Esophagus muscularis mucosa (tissue), 4 donors: ENCODE measurements around the gene FOXK1. TPM values are rescaled to one million over a fixed set of nuclear protein-coding genes. Genes with fewer than 3 reads are reported as not detected.

Source experiments
- DNase-seq: peaks from one replicate; pipeline ENCODE4 v3.0.0-alpha.2; 2017; ENCODE audit errors: extremely low spot score
- H3K27ac ChIP-seq, 4 donors: fragments of 200-600 bp; sonication (generic); replicated peaks in 1 of 4; 1 replicate in 3 of 4; 2 replicates in 1 of 4; pipeline ENCODE4 v1.5.1; 2016 to 2019; ENCODE audit warnings: mild to moderate bottlenecking in 1 of 4
- H3K27me3 ChIP-seq, 4 donors: fragments of 200-600 bp; sonication (generic); one replicate each; pipeline versions ENCODE4 v1.5.1 to v1.6.0; 2016 to 2019
- H3K36me3 ChIP-seq, 4 donors: fragments of 200-600 bp; sonication (generic); one replicate each; pipeline ENCODE4 v1.5.1; 2016 to 2019
- H3K4me1 ChIP-seq, 4 donors: fragments of 200-600 bp; sonication (generic); one replicate each; pipeline ENCODE4 v1.5.1; 2016 to 2019
- H3K4me3 ChIP-seq, 4 donors: fragments of 200-600 bp; sonication (generic); 1 replicate in 2 of 4; 2 replicates in 2 of 4; pipeline ENCODE4 v1.5.1; 2016 to 2019; ENCODE audit warnings: mild to moderate bottlenecking in 4 of 4, moderate library complexity in 1 of 4
- H3K9me3 ChIP-seq, 4 donors: fragments of 200-600 bp; sonication (generic); 1 replicate in 3 of 4; 2 replicates in 1 of 4; pipeline ENCODE4 v1.5.1; 2016 to 2019
- CTCF ChIP-seq, 3 experiments: fragments of 200-600 bp in 2 of 3; fragments of 450-650 bp in 1 of 3; sonication (generic) in 2 of 3; IDR thresholded peaks; one replicate each; pipeline ENCODE4 v1.5.1; 2017 to 2019; ENCODE audit warnings: antibody characterized with exemption in 3 of 3, mild to moderate bottlenecking in 2 of 3, moderate library complexity in 1 of 3
- EP300 ChIP-seq: sonication (generic); formaldehyde crosslinking; IDR thresholded peaks from one replicate; pipeline ENCODE4 v1.6.1; 2017; ENCODE audit warnings: antibody characterized with exemption
- POLR2A ChIP-seq: fragments of 450-650 bp; IDR thresholded peaks from one replicate; pipeline ENCODE4 v1.6.1; 2017; ENCODE audit warnings: antibody characterized with exemption, moderate library complexity, mild to moderate bottlenecking, low read depth
- POLR2AphosphoS5 ChIP-seq, 2 donors: sonication (generic); formaldehyde crosslinking; IDR thresholded peaks; one replicate each; pipeline ENCODE4 v1.6.1; 2017; ENCODE audit warnings: antibody characterized with exemption in 2 of 2
- WGBS: methylation state at CpG from one replicate; pipeline ENCODE4 v1.1.5; 2018; 5-methylcytosine and 5-hydroxymethylcytosine counted together
- intact Hi-C: fragments of 100-400 bp; cut with DNase I; formaldehyde crosslinking; loops from one replicate; pipeline ENCODE4 v1.15.1; 2023
- total RNA-seq, 4 donors: library from RNA; depleted of rRNA; stranded (reverse); fragments of >200 nt; gene quantifications; one replicate each; pipeline versions ENCODE4 v1.1.0 to v1.2.1, GENCODE V29; 2016

FOXK1 gene
- total RNA-seq, 4 donors from 2014 or later, result 23.4 to 46.1 (median 36.3) TPM

- intact Hi-C loops, result no loop called here
- peaks cover 54 to 91% (median 72%) of the 10 kb centered on the region in 4 donors for H3K36me3 ChIP-seq
- H3K27me3 ChIP-seq, result no peaks in the 10 kb centered on the region
- no peak overlapping the region for H3K27ac ChIP-seq
- peaks cover 0 to 35% (median 31%) of the 10 kb centered on the region in 4 donors for H3K4me1 ChIP-seq
- TF ChIP-seq POLR2A (no peak), POLR2AphosphoS5 (IDR thresholded peaks at IDR 0.05) (no peak), CTCF (IDR thresholded peaks at IDR 0.05) (no peak), EP300 (no peak)
- no peaks in the 10 kb centered on the region for H3K9me3 ChIP-seq
- H3K4me3 ChIP-seq, result no peak overlapping the region
- 96% methylated on average over 24 of the region's 32 CpGs for WGBS
- DNase-seq, result no peak
These were observed 81.1 kb downstream of the FOXK1 start for GRCh38 chr7:4763091-4763793.

GRCh38 chr7:4763794-4764185 lies 81.7 kb downstream of the FOXK1 start:
- Histone ChIP-seq H3K27me3 (no peaks in the 10 kb centered on the region), H3K4me3 (no peak overlapping the region), H3K27ac (no peak overlapping the region), H3K36me3 (peaks cover 49 to 85% (median 67%) of the 10 kb centered on the region in 4 donors), H3K9me3 (no peaks in the 10 kb centered on the region), H3K4me1 (peaks cover 0 to 40% (median 36%) of the 10 kb centered on the region in 4 donors)
- no peak for TF ChIP-seq POLR2A
- TF ChIP-seq CTCF (IDR thresholded peaks at IDR 0.05), result no peak
- no peak for TF ChIP-seq POLR2AphosphoS5 (IDR thresholded peaks at IDR 0.05)
- TF ChIP-seq EP300, result no peak
- intact Hi-C loops, result no loop called here
- no peak for DNase-seq
- WGBS, result 93% methylated on average over 20 of the region's 21 CpGs

GRCh38 chr7:4764402-4765007 lies 82.4 kb downstream of the FOXK1 start:
- 80% methylated on average over 20 of the region's 35 CpGs for WGBS
- H3K4me3 ChIP-seq, result no peak overlapping the region
- TF ChIP-seq EP300, result no peak
- TF ChIP-seq CTCF (IDR thresholded peaks at IDR 0.05), result no peak
- TF ChIP-seq POLR2AphosphoS5 (IDR thresholded peaks at IDR 0.05), result no peak
- no peak for TF ChIP-seq POLR2A
- no peak for DNase-seq
- H3K27me3 ChIP-seq, result no peaks in the 10 kb centered on the region
- H3K4me1 ChIP-seq, result peaks cover 7 to 47% (median 43%) of the 10 kb centered on the region in 4 donors
- H3K27ac ChIP-seq, result no peak overlapping the region
- intact Hi-C loops, result no loop called here
- peaks cover 41 to 78% (median 59%) of the 10 kb centered on the region in 4 donors for H3K36me3 ChIP-seq
- no peaks in the 10 kb centered on the region for H3K9me3 ChIP-seq

DNA sequence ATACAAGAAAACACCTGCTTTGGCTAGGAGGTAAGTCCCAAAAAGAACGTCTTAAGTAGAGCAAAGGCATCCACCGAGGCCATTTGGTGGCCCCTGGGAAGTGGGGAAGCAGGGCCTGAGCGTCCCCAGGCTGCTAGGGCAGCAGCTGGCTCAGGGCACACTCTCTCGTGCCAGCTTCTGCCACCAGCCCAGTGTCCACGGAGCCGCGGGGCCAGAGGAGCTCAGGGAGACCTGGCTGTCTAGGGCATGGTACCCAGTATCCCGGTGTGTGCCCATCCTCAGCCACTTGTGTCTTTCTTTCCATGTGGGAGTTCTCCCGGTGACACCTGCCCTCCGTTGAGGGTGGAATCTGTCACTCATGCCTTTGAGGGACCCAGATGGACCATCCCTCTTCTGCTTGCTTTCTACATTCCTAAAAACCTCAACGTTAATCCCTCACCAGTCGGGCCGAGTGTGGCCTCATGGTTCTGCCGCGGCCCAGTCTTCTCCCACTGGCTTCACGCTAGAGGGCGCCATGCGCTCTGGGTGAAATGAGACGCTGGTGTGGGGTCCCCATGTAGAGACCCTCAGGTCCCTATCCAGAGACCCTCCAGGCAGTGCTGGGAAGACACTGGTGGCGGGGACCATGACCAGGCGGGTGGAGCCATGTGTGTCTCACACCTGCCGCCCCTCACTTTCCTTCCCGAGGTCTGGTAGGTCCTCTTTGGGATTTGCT lies 83.8 kb downstream of the FOXK1 start:
- H3K27ac ChIP-seq, result peak overlapping the region; percentile 88 to 91 (median 90)
- H3K36me3 ChIP-seq, result peaks cover 37 to 66% (median 46%) of the 10 kb centered on the region in 4 donors

More for the DNA sequence above, 83.8 kb downstream of the FOXK1 start:
- TF ChIP-seq POLR2A, result no peak
- TF ChIP-seq CTCF (IDR thresholded peaks at IDR 0.05), result peak in 2 of 3 experiments; percentile 29 to 46
- no peaks in the 10 kb centered on the region for H3K27me3 ChIP-seq
- WGBS, result 77% methylated on average over 21 of the region's 23 CpGs
- no peaks in the 10 kb centered on the region for H3K9me3 ChIP-seq
- H3K4me1 ChIP-seq, result peaks cover 20 to 62% (median 57%) of the 10 kb centered on the region in 4 donors
- H3K4me3 ChIP-seq, result no peak overlapping the region
- intact Hi-C loops, result no loop called here
- no peak for DNase-seq
